GM21381 (cell line): ENCODE data around the gene SLC7A6.

Source experiments
- ATAC-seq: cut with Tn5 transposase; IDR thresholded peaks from one replicate; pipeline ENCODE4 v1.9.1; 2021; ENCODE audit warnings: mild to moderate bottlenecking, moderate library complexity; ENCODE audit not compliant: unreplicated experiment

Gene SLC7A6

GRCh38 chr16:68253721-68254120 lies 10.6 kb upstream of the SLC7A6 start:
- no peak for ATAC-seq

GRCh38 chr16:68255712-68256111 lies 8.6 kb upstream of the SLC7A6 start:
- ATAC-seq: no peak

- ATAC-seq: no peak
These were observed 6.9 kb upstream of the SLC7A6 start for GRCh38 chr16:68257251-68257905.

GRCh38 chr16:68257906-68258800 lies 6.2 kb upstream of the SLC7A6 start:
- ATAC-seq: no peak

GRCh38 chr16:68259007-68259825 lies 5.1 kb upstream of the SLC7A6 start:
- no peak for ATAC-seq

GRCh38 chr16:68263559-68264127 lies 683 bp upstream of the SLC7A6 start:
- ATAC-seq: no peak

- no peak for ATAC-seq
These were observed 973 bp downstream of the SLC7A6 start for GRCh38 chr16:68265078-68265920.

- no peak for ATAC-seq
These were observed 3.5 kb downstream of the SLC7A6 start for GRCh38 chr16:68267612-68268405.

GRCh38 chr16:68269793-68270192 lies 5.5 kb downstream of the SLC7A6 start:
- no peak for ATAC-seq

GRCh38 chr16:68270353-68270752 lies 6.0 kb downstream of the SLC7A6 start:
- ATAC-seq: no peak

GRCh38 chr16:68272507-68273209 lies 8.3 kb downstream of the SLC7A6 start:
- ATAC-seq: no peak

GRCh38 chr16:68273459-68273858 lies 9.1 kb downstream of the SLC7A6 start:
- ATAC-seq: no peak

- no peak for ATAC-seq
These were observed 9.6 kb downstream of the SLC7A6 start for GRCh38 chr16:68273896-68274295.

GRCh38 chr16:68274441-68274840 lies 10.1 kb downstream of the SLC7A6 start:
- no peak for ATAC-seq

GRCh38 chr16:68275611-68276191 lies 11.4 kb downstream of the SLC7A6 start:
- ATAC-seq: peak; percentile 60

- ATAC-seq: no peak
These were observed 11.9 kb downstream of the SLC7A6 start for GRCh38 chr16:68276223-68276622.

- no peak for ATAC-seq
These were observed 15.6 kb downstream of the SLC7A6 start for GRCh38 chr16:68279726-68280558.
